ENCODE results near the gene OR5AC2. TPM values are rescaled to one million over a fixed set of nuclear protein-coding genes. Genes with fewer than 3 reads are reported as not detected.

OR5AC2 gene
- total RNA-seq, 2 donors from 2014 or later: not detected

GRCh38 chr3:98058244-98058960 lies 28.6 kb upstream of the OR5AC2 start:
- Mint-ChIP-seq H3K27ac (no peak overlapping the region), H3K4me3 (no peak overlapping the region), H3K9me3 (no peaks in the 10 kb centered on the region), H3K36me3 (ENCODE audit: low read depth) (no peaks in the 10 kb centered on the region), H3K27me3 (ENCODE audit: insufficient read depth) (no peaks in the 10 kb centered on the region), H3K4me1 (peaks cover 3% of the 10 kb centered on the region)
- H3K4me3 ChIP-seq (ENCODE audit: low read length): no peak overlapping the region
- no peak for TF ChIP-seq CTCF (conservative IDR thresholded peaks at IDR 0.05)
- no peak overlapping the region for H3K27ac ChIP-seq (ENCODE audit: low read depth, low read length)
- DNase-seq: no peak
- 77 to 100% methylated on average over 1 to 6 of the region's 7 CpGs for WGBS, 2 experiments (ENCODE audit: insufficient coverage in 1 of 2, insufficient read length in 1 of 2)
- H3K36me3 ChIP-seq (ENCODE audit: control insufficient read depth, insufficient read depth, low read length): no peaks in the 10 kb centered on the region
- no peak overlapping the region for H3K9ac ChIP-seq (ENCODE audit: extremely low read depth, low read length, poor library complexity, severe bottlenecking)
- no peaks in the 10 kb centered on the region for H3K9me3 ChIP-seq (ENCODE audit: control insufficient read depth, low read length)
- no peaks in the 10 kb centered on the region for H3K4me1 ChIP-seq (ENCODE audit: control insufficient read depth, insufficient read depth, low read length)
- H3K27me3 ChIP-seq (ENCODE audit: control insufficient read depth, insufficient read depth, low read length, poor library complexity, severe bottlenecking): no peaks in the 10 kb centered on the region

GRCh38 chr3:98068824-98069223 lies 18.1 kb upstream of the OR5AC2 start:
- Mint-ChIP-seq H3K27me3 (ENCODE audit: insufficient read depth) (no peaks in the 10 kb centered on the region), H3K4me1 (no peaks in the 10 kb centered on the region), H3K27ac (no peak overlapping the region), H3K4me3 (no peak overlapping the region), H3K9me3 (no peaks in the 10 kb centered on the region), H3K36me3 (ENCODE audit: low read depth) (no peaks in the 10 kb centered on the region)
- no peaks in the 10 kb centered on the region for H3K36me3 ChIP-seq (ENCODE audit: control insufficient read depth, insufficient read depth, low read length)
- WGBS, 2 experiments (ENCODE audit: insufficient coverage in 1 of 2, insufficient read length in 1 of 2): 87% methylated on average over 1 of the region's 2 CpGs; no CpG with 5 or more reads in 1 of the 2 experiments
- H3K9me3 ChIP-seq (ENCODE audit: control insufficient read depth, low read length): no peaks in the 10 kb centered on the region
- H3K4me1 ChIP-seq (ENCODE audit: control insufficient read depth, insufficient read depth, low read length): no peaks in the 10 kb centered on the region
- DNase-seq: no peak
- H3K27ac ChIP-seq (ENCODE audit: low read depth, low read length): no peak overlapping the region
- peak; percentile 78 for TF ChIP-seq CTCF (conservative IDR thresholded peaks at IDR 0.05)
- no peak overlapping the region for H3K9ac ChIP-seq (ENCODE audit: extremely low read depth, low read length, poor library complexity, severe bottlenecking)
- no peak overlapping the region for H3K4me3 ChIP-seq (ENCODE audit: low read length)
- H3K27me3 ChIP-seq (ENCODE audit: control insufficient read depth, insufficient read depth, low read length, poor library complexity, severe bottlenecking): no peaks in the 10 kb centered on the region

GRCh38 chr3:98070840-98071239 lies 16.1 kb upstream of the OR5AC2 start:
- no peak overlapping the region for H3K4me3 ChIP-seq (ENCODE audit: low read length)
- H3K9ac ChIP-seq (ENCODE audit: extremely low read depth, low read length, poor library complexity, severe bottlenecking): no peak overlapping the region
- Mint-ChIP-seq H3K9me3 (no peaks in the 10 kb centered on the region), H3K27me3 (ENCODE audit: insufficient read depth) (no peaks in the 10 kb centered on the region), H3K27ac (no peak overlapping the region), H3K36me3 (ENCODE audit: low read depth) (no peaks in the 10 kb centered on the region), H3K4me1 (no peaks in the 10 kb centered on the region), H3K4me3 (no peak overlapping the region)
- no peaks in the 10 kb centered on the region for H3K36me3 ChIP-seq (ENCODE audit: control insufficient read depth, insufficient read depth, low read length)
- H3K27ac ChIP-seq (ENCODE audit: low read depth, low read length): no peak overlapping the region
- 43% methylated on average over 2 of the region's 2 CpGs; no CpG with 5 or more reads in 1 of the 2 experiments for WGBS, 2 experiments (ENCODE audit: insufficient coverage in 1 of 2, insufficient read length in 1 of 2)
- no peak for TF ChIP-seq CTCF (conservative IDR thresholded peaks at IDR 0.05)
- H3K9me3 ChIP-seq (ENCODE audit: control insufficient read depth, low read length): no peaks in the 10 kb centered on the region
- no peaks in the 10 kb centered on the region for H3K27me3 ChIP-seq (ENCODE audit: control insufficient read depth, insufficient read depth, low read length, poor library complexity, severe bottlenecking)
- H3K4me1 ChIP-seq (ENCODE audit: control insufficient read depth, insufficient read depth, low read length): no peaks in the 10 kb centered on the region
- no peak for DNase-seq

Data from endodermal cell (in vitro differentiated cells).